ENCODE data around the gene PYGO2. TPM values are rescaled to one million over a fixed set of nuclear protein-coding genes. Genes with fewer than 3 reads are reported as not detected.

PYGO2 gene
- total RNA-seq (2021; fragmentation: NEBNext Ultra II Directional; extraction: Animal tissue kit (Norgen Biotek cat#: 25700)) (31.6 and 32.4 TPM in 2 replicates), polyA plus RNA-seq (2011; rRNA removed) (31.0 and 36.3 TPM in 2 replicates), polyA minus RNA-seq (2011; rRNA and poly(A)+ RNA removed) (17.6 and 24.9 TPM in 2 replicates)
- polyA plus RNA-seq (2011; cell fraction: cytosol; rRNA removed): 24.4 TPM
- polyA plus RNA-seq (2011; cell fraction: nucleus; rRNA removed): 31.8 TPM
- polyA plus RNA-seq (2012, experiment 1 of 2): 26.7 to 28.7 TPM (median 28.3 TPM) in 4 replicates
- 38.2 TPM for polyA plus RNA-seq (2012, experiment 2 of 2)
- 22.4 TPM for polyA plus RNA-seq (2013, experiment 1 of 2)
- polyA plus RNA-seq (2013, experiment 2 of 2): 21.0 TPM
- 18.0 TPM for polyA minus RNA-seq (2011; cell fraction: cytosol; rRNA and poly(A)+ RNA removed)
- 14.7 TPM for polyA minus RNA-seq (2011; cell fraction: nucleus; rRNA and poly(A)+ RNA removed)
- long read RNA-seq, experiment 1, transcript PYGO2-202 (3 exons, 3,146 nt): major isoform, 7 of 67 reads
- long read RNA-seq, experiment 1, partial matches to known transcripts: 0 of 67 reads
- long read RNA-seq, experiment 1, other reads (novel, unspliced or antisense): 60 of 67 reads
- long read RNA-seq, experiment 2, partial matches to known transcripts: 0 of 1 reads
- long read RNA-seq, experiment 2, other reads (novel, unspliced or antisense): 1 of 1 reads

GRCh38 chr1:154961207-154962155 is at the start of gene PYGO2:
PYGO2 (minus strand) TSS chr1:154961782; CDS start chr1:154961576, 206 bp downstream.
- H4K20me1 ChIP-seq (replicated peaks in 1 of 2; ENCODE audit: control insufficient read depth in 1 of 2, insufficient read depth in 2 of 2, low read length in 2 of 2): peaks cover 1 to 8% of the 10 kb centered on the region in 2 experiments
- peak within 1 kb of the TSS; percentile 98 for H2BK5ac ChIP-seq (ENCODE audit: low read depth, low read length)
- H3K4me1 ChIP-seq (replicated peaks in 1 of 4; ENCODE audit: control insufficient read depth in 3 of 4, insufficient read depth in 4 of 4, low read length in 3 of 4): peaks cover 4 to 11% (median 6%) of the 10 kb centered on the region in 4 experiments
- ChIA-PET POLR2A (ENCODE audit: partially characterized antibody) (interaction anchor here (0.9 to 18.6 kb wide), 11 partner anchors 9 to 393 kb away, joined by 3 to 662 read pairs (median 4); partner anchors contain the start of genes CHRNB2, CKS1B, FLAD1 and LENEP), CTCF (ENCODE audit: partially characterized antibody) (interaction anchor here (0.6 to 8.2 kb wide), 11 partner anchors 9 to 774 kb away, joined by 3 to 113 read pairs (median 4); partner anchors contain the start of genes ADAM15, LENEP and SHC1)
- H3K9ac ChIP-seq (replicated peaks in 1 of 4; ENCODE audit: extremely low read depth in 1 of 4, low read depth in 3 of 4, low read length in 3 of 4): peak within 1 kb of the TSS; percentile 52 to 96 (median 94)
- peak within 1 kb of the TSS; percentile 91 for H3K56ac ChIP-seq (replicated peaks; ENCODE audit: insufficient read length, low read depth, low read length)
- peak within 1 kb of the TSS; percentile 97 for H4K5ac ChIP-seq (ENCODE audit: insufficient read length, low read depth, low read length)
- peaks cover under 1% of the 10 kb centered on the region for H3K23me2 ChIP-seq (ENCODE audit: low read depth, low read length)
- H3K18ac ChIP-seq (ENCODE audit: extremely low read depth, low read length): peak within 1 kb of the TSS; percentile 97
- H3K79me1 ChIP-seq (ENCODE audit: low read depth, low read length): peaks cover 4% of the 10 kb centered on the region
- H4K91ac ChIP-seq (replicated peaks; ENCODE audit: insufficient read length, low read length): peak within 1 kb of the TSS; percentile 99
- H3K9me3 ChIP-seq (ENCODE audit: insufficient read depth in 2 of 2, low read depth in 1 of 2, low read length in 1 of 2): no peaks in the 10 kb centered on the region
- no peak within 1 kb of the TSS for H2AK5ac ChIP-seq (ENCODE audit: low read depth, low read length)
- peak within 1 kb of the TSS; percentile 98 for H2BK12ac ChIP-seq (ENCODE audit: low read depth, low read length)
- peak within 1 kb of the TSS; percentile 50 to 84 (median 54) for H3K4me3 ChIP-seq (ENCODE audit: extremely low read depth in 1 of 4, insufficient read depth in 2 of 4, low read depth in 3 of 4, low read length in 4 of 4)
- peaks cover 0 to 13% of the 10 kb centered on the region in 2 experiments; a peak in 3 of 4 replicates for H3K79me2 ChIP-seq (ENCODE audit: control insufficient read depth in 1 of 2, insufficient read depth in 2 of 2, low read length in 2 of 2)
- peak within 1 kb of the TSS; percentile 98 for H4K8ac ChIP-seq (ENCODE audit: extremely low read depth, insufficient read depth, low read length)
- no peak within 1 kb of the TSS for H3K14ac ChIP-seq (ENCODE audit: insufficient read length)
- H3K4ac ChIP-seq (replicated peaks; ENCODE audit: insufficient read length, low read depth, low read length): no peak within 1 kb of the TSS
- peak within 1 kb of the TSS; percentile 99 for H3K27ac ChIP-seq (ENCODE audit: low read depth, low read length)
- H3K27me3 ChIP-seq (replicated peaks in 1 of 4; ENCODE audit: control insufficient read depth in 3 of 4, extremely low read depth in 1 of 4, insufficient read depth in 3 of 4, low read length in 3 of 4): no peaks in the 10 kb centered on the region; a peak in 1 of 7 replicates
- 2% methylated on average over 36 of the region's 93 CpGs; no CpG with 5 or more reads in 1 of the 2 experiments for WGBS, 2 experiments (ENCODE audit: extremely low coverage in 1 of 2, insufficient coverage in 1 of 2, insufficient read length in 1 of 2, insufficient replicate concordance in 2 of 2, low coverage in 1 of 2, low lambda C conversion rate in 2 of 2, missing lambda C conversion rate in 1 of 2)
- no peak within 1 kb of the TSS for H2AFZ ChIP-seq (ENCODE audit: low read length)
- DNase-seq (ENCODE audit: low read depth in 1 of 2, low spot score in 2 of 2) (peak in 1 of 2 experiments; percentile 91), FAIRE-seq (no peak)
- H3K23ac ChIP-seq (ENCODE audit: insufficient read length): no peak within 1 kb of the TSS
- H2BK15ac ChIP-seq (ENCODE audit: low read length): peak within 1 kb of the TSS; percentile 99; the same call in 1 of the 2 replicates
- no peak within 1 kb of the TSS for H2BK120ac ChIP-seq (replicated peaks; ENCODE audit: low read depth, low read length)
- peak within 1 kb of the TSS; percentile 67 to 81 for H3K4me2 ChIP-seq (ENCODE audit: insufficient read depth in 1 of 2, low read depth in 2 of 2, low read length in 2 of 2)
- H3K36me3 ChIP-seq (ENCODE audit: control insufficient read depth in 2 of 4, insufficient read depth in 4 of 4, low read length in 3 of 4): peaks cover 16 to 37% (median 32%) of the 10 kb centered on the region in 4 experiments
- no peak within 1 kb of the TSS for H2BK20ac ChIP-seq (ENCODE audit: low read length)
- TF ChIP-seq JUN (IDR thresholded peaks at IDR 0.05; ENCODE audit: low read depth, low read length): no peak
- no peak for TF ChIP-seq CHD2 (IDR thresholded peaks at IDR 0.05; ENCODE audit: low read length)
- no peak for TF ChIP-seq SIX5 (IDR thresholded peaks at IDR 0.05; ENCODE audit: low read depth, low read length)
- peak; percentile 85 for TF ChIP-seq PHF8 (conservative IDR thresholded peaks at IDR 0.05; ENCODE audit: low read depth, low read length)
- TF ChIP-seq KDM1A (IDR thresholded peaks at IDR 0.05; ENCODE audit: borderline replicate concordance, low read length): no peak
- TF ChIP-seq TCF12 (IDR thresholded peaks at IDR 0.05; ENCODE audit: low read depth, low read length): no peak
- no peak for TF ChIP-seq MAFK (IDR thresholded peaks at IDR 0.05; ENCODE audit: low read depth, low read length)
- TF ChIP-seq CBX8 (IDR thresholded peaks at IDR 0.05; ENCODE audit: borderline replicate concordance, low read depth, low read length): no peak

Data from H1 (cell line).